ENCODE measurements around the gene PGRMC2. TPM values are rescaled to one million over a fixed set of nuclear protein-coding genes. Genes with fewer than 3 reads are reported as not detected.

The PGRMC2 gene
- polyA plus RNA-seq, 3 donors: 6.3 to 13.9 (median 7.3) TPM

GRCh38 chr4:128241981-128242380, 45.6 kb downstream of the PGRMC2 start:
- Histone ChIP-seq H3K36me3 (replicated peaks in 1 of 2; ENCODE audit: control insufficient read depth in 1 of 2, insufficient read depth in 2 of 2, low read length in 2 of 2) (no peaks in the 10 kb centered on the region), H3K4me1 (ENCODE audit: control insufficient read depth in 1 of 2, insufficient read depth in 2 of 2, low read length in 2 of 2) (no peaks in the 10 kb centered on the region), H3K27me3 (ENCODE audit: control insufficient read depth in 2 of 2, insufficient read depth in 2 of 2, low read length in 2 of 2) (no peaks in the 10 kb centered on the region), H3K9ac (ENCODE audit: insufficient read depth, low read length, poor library complexity, severe bottlenecking) (no peak overlapping the region), H3K9me3 (replicated peaks in 1 of 2; ENCODE audit: control insufficient read depth in 1 of 2, insufficient read depth in 1 of 2, low read length in 2 of 2) (peaks cover 0 to 18% of the 10 kb centered on the region in 2 donors), H3K79me2 (ENCODE audit: insufficient read depth, low read length) (no peaks in the 10 kb centered on the region), H3K4me3 (replicated peaks in 1 of 3; ENCODE audit: low read depth in 2 of 3, low read length in 3 of 3) (no peak overlapping the region), H2AFZ (ENCODE audit: insufficient read depth, low read depth, low read length, poor library complexity, severe bottlenecking) (no peak overlapping the region), H4K20me1 (ENCODE audit: insufficient read depth, low read length) (no peaks in the 10 kb centered on the region), H3K27ac (ENCODE audit: low read depth in 1 of 2, low read length in 2 of 2) (no peak overlapping the region), H3K4me2 (replicated peaks; ENCODE audit: extremely low read depth, low read length, poor library complexity, severe bottlenecking) (no peak overlapping the region)
- DNase-seq: no peak
- Mint-ChIP-seq H3K4me3 (no peak overlapping the region), H3K27ac (no peak overlapping the region), H3K27me3 (ENCODE audit: low read depth in 3 of 3) (no peaks in the 10 kb centered on the region), H3K9me3 (peaks cover 6 to 25% (median 17%) of the 10 kb centered on the region in 7 donors), H3K36me3 (no peaks in the 10 kb centered on the region), H3K4me1 (no peaks in the 10 kb centered on the region)
- intact Hi-C loops (cut with micrococcal nuclease): no loop called here
- WGBS (ENCODE audit: insufficient coverage): 86% methylated on average over 2 of the region's 3 CpGs
- TF ChIP-seq CTCF (IDR thresholded peaks at IDR 0.05): no peak

- H3K9ac ChIP-seq (ENCODE audit: insufficient read depth, low read length, poor library complexity, severe bottlenecking): no peak overlapping the region
- no peak overlapping the region for H3K27ac ChIP-seq (ENCODE audit: low read depth in 1 of 2, low read length in 2 of 2)
- H3K79me2 ChIP-seq (ENCODE audit: insufficient read depth, low read length): no peaks in the 10 kb centered on the region
- Mint-ChIP-seq H3K4me3 (no peak overlapping the region), H3K27me3 (ENCODE audit: low read depth in 3 of 3) (no peaks in the 10 kb centered on the region), H3K27ac (no peak overlapping the region), H3K4me1 (no peaks in the 10 kb centered on the region), H3K36me3 (no peaks in the 10 kb centered on the region), H3K9me3 (peaks cover 6 to 23% (median 13%) of the 10 kb centered on the region in 7 donors)
- H3K9me3 ChIP-seq (replicated peaks in 1 of 2; ENCODE audit: control insufficient read depth in 1 of 2, insufficient read depth in 1 of 2, low read length in 2 of 2): peaks cover 0 to 18% of the 10 kb centered on the region in 2 donors
- no peaks in the 10 kb centered on the region for H4K20me1 ChIP-seq (ENCODE audit: insufficient read depth, low read length)
- 85% methylated on average over 3 of the region's 3 CpGs for WGBS (ENCODE audit: insufficient coverage)
- H2AFZ ChIP-seq (ENCODE audit: insufficient read depth, low read depth, low read length, poor library complexity, severe bottlenecking): no peak overlapping the region
- no peak for DNase-seq
- no peak for TF ChIP-seq CTCF (IDR thresholded peaks at IDR 0.05)
- no peak overlapping the region for H3K4me3 ChIP-seq (replicated peaks in 1 of 3; ENCODE audit: low read depth in 2 of 3, low read length in 3 of 3)
- intact Hi-C loops (cut with micrococcal nuclease): no loop called here
- H3K4me1 ChIP-seq (ENCODE audit: control insufficient read depth in 1 of 2, insufficient read depth in 2 of 2, low read length in 2 of 2): no peaks in the 10 kb centered on the region
- no peaks in the 10 kb centered on the region for H3K36me3 ChIP-seq (replicated peaks in 1 of 2; ENCODE audit: control insufficient read depth in 1 of 2, insufficient read depth in 2 of 2, low read length in 2 of 2)
- no peaks in the 10 kb centered on the region for H3K27me3 ChIP-seq (ENCODE audit: control insufficient read depth in 2 of 2, insufficient read depth in 2 of 2, low read length in 2 of 2)
- H3K4me2 ChIP-seq (replicated peaks; ENCODE audit: extremely low read depth, low read length, poor library complexity, severe bottlenecking): no peak overlapping the region
Measured at GRCh38 chr4:128241425-128241913, 46.1 kb downstream of the PGRMC2 start.

All from CD14-positive monocyte (primary cell).